GM19043 (cell line): ENCODE measurements around the gene UHMK1.

Experiments
- ATAC-seq: cut with Tn5 transposase; IDR thresholded peaks from one replicate; pipeline ENCODE4 v1.9.1; 2021; ENCODE audit warnings: low read depth; ENCODE audit not compliant: unreplicated experiment

Gene UHMK1

DNA sequence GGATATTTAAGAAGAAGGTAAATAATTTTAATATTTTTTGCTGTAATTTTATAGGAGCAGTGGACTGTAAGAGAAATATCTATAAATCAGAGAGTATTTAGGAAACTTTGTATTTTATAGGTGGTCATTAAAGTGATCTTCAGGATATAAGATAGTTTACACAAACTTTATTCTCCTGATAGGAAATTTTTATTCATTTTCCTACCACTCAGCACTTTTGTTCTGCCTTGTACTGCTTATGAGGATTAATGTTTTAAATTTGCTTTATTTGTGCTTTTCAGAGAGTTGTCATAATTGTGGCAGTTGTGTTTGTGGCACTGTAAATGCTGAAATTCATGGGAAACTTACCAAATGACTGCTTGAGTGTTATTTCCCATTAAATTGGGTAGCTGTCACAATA lies 29.7 kb downstream of the UHMK1 start:
- no peak for ATAC-seq

DNA sequence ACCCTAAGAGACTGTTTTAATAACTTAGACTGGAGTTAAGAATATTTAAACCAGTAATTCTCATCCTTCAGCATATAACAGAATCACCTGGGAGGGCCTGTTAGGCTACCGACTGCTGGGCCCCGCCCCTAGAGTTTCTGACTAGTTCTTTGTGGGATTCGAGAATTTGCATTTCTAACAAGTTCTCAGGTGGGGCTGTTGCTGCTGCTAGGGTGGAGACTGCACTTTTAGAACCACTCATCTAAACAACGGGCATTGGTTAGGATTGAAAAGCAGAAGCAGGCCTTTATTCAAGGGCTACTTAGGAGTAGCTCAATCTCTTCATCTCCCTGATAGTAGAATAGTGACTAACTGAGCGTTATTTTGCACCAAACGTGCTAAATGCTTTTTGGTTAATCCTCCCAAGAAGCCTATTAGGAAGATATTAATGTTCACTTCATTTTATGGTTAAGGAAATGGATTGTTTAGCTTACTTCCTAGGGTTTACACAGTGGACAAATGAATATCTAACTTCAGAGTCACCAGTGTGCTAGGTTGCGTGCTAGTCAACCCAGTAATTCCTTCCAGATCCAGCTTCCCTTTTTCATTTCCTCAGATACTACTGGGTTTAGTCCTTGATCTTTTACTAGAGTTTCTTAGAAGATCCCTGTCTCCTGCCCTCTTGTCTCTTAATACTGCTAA lies 32.8 kb downstream of the UHMK1 start:
- peak; percentile 94 for ATAC-seq

DNA sequence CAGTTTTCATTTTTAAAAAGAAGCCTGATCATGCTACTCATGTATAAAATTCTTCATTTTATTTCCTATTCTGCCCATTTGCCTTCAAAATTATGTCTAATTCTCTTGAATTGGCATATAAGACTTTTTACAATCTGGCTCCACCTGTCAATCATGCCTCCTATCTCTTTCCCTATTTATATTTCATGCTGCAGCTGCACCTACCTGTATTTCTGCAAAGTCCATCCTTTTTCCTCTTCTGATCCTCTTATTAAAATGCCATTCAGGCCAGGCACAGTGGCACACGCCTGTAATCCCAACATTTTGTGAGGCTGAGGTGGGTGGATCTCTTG lies 33.3 kb downstream of the UHMK1 start:
- no peak for ATAC-seq

DNA sequence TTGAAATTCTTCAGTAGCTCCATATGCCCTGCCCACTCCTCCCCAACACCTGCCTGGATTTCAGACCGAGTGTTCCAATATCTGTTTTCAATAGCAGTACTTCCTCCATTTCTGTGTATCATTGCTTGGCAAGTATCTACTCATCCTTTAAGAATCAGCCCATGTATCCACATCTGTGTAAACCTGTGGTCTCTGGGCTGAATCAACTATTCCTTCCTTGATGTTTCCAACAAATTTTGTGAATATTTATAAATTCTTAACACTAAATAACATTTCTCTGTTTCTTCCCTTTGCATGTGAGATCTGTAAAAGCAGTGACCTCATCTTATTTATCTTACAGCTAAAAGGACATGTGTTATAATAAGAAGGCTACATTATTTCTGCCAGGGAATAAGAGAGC lies 37.9 kb downstream of the UHMK1 start:
- ATAC-seq, result no peak

DNA sequence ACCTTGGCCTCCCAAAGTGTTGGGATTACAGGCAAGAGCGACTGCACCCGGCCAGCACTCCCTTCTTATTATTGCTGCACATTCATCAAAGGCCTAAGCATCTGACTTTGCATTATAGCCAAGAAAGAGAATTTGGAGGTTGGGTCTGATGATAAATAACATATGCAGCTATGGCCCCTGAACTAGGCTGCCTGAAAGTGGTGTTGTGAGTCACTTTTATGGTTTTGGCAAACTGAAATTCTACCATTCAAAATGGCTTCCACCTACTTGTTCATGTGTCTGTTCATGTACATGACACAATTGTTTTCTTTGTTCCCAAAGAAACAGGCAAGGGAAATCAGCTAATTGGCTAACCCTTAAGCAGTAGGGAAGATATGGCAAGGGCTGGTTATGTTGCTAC lies 38.9 kb downstream of the UHMK1 start:
- ATAC-seq, result no peak

DNA sequence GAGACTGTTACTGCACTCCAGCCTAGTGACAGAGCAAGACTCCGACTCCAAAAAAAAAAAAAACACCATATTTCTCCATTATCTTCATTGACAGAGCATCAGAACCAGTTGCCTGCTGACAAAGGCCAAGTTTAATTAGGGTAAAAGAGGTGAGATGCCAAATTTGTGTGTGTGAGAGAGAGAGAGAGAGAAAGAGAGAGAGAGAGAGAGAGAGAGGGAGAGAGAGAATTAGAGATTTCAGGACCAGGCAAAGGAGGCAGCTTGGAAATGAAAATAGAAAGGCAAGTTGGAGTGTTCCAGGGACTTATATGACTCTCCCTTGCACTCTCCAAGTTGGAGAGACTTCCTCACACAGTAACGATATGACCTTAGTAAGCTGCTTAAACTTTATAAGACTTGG lies 39.6 kb downstream of the UHMK1 start:
- no peak for ATAC-seq

- no peak for ATAC-seq
These were observed 41.3 kb downstream of the UHMK1 start for GRCh38 chr1:162538815-162539431.

- ATAC-seq, result no peak
These were observed 44.1 kb downstream of the UHMK1 start for GRCh38 chr1:162541619-162542141.

DNA sequence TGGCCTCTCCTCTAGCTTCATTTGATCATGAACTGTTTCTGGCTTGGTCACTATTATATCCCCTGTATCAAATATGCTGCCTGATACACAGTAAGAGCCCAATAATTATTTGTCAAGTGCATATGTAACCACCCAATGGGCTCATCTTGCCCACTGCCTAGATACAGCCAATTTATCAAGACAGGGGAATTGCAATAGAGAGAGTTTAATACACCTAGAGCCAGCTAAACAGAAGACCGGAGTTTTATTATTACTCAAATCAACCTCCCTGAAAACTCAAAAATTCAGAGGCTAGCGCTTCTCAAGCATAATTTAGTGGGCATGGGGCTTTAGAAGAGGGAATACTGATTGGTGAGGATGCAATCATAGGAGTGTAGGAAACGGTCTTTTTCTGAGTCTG lies 45.6 kb downstream of the UHMK1 start:
- ATAC-seq, result no peak

DNA sequence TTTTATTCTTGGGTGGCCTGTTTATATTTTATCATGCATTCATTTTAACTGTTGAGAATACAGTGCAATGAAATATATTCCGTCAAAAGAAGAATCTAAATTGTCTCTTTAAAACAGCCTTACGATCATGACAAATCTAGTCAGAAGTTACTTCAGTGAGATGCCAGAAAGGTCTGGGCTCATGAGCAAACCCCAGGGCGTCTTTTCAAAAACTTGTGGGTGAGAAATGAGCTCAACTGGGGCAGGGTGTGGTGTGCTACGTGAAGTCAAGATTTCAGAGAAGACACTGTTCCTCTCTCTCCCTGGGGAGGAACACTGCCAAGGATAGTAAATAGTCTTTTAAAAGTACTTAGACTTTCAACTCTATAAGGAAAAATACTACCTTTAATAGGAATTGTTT lies 50.6 kb downstream of the UHMK1 start:
- ATAC-seq, result no peak

GRCh38 chr1:162549001-162549400 lies 51.4 kb downstream of the UHMK1 start:
- ATAC-seq, result no peak

DNA sequence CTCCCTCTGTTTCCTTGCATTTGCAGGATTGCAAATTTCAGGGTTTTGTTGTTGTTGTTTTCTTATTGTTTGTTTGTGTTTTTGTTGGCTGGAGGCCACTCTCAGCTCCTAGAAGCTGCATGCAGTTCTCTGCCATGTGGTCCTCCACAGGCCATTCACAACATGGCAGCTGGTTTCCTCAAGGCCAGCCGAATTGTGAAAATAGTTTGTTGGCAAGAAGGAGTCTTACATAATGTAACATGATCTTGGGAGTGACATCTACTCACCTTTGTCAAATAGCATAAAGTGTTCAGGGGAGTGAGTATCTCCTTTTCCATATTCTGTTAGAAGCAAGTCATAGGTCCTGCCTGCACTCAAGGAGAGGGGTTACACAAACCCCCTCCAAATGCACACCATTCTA lies 53.3 kb downstream of the UHMK1 start:
- no peak for ATAC-seq

- ATAC-seq, result no peak
These were observed 54.5 kb downstream of the UHMK1 start for GRCh38 chr1:162551969-162552683.

GRCh38 chr1:162552684-162553252 lies 55.1 kb downstream of the UHMK1 start:
- ATAC-seq, result no peak

- no peak for ATAC-seq
These were observed 56.6 kb downstream of the UHMK1 start for GRCh38 chr1:162554258-162554657.

GRCh38 chr1:162557536-162557935 lies 59.9 kb downstream of the UHMK1 start:
- no peak for ATAC-seq

DNA sequence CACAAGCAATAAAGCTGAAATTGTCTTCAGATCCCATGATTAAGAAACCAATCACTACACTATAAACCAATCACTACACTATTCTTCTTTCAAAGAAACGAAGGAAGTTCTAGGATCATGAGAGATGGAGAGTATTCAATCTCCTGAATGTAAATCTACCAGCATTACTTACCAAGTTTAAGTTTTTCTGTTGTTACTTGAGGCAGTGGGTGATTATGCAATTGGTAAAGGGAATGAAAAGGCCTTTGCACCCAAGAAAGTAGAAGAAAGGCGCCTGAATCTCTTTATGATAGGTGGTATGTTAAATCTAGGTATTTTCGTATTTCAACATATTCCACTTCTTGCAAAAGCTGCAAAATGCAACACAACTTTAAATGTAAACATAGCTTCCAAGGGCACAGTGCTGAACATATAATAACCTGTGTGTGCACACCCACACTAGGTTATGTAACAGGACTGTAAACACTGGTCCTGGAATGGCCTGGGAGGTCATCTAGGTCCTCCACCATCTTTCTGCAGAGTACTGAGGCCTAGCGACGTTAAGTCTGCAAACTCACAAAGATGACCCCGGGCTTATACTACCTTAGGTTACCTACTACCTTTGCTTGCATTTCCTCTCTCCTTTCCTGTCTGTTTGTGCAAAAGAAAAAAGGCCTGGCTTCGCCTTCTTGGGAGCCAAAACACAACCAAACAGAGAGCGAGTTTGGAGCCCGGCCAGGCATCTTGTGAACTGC lies 62.9 kb downstream of the UHMK1 start:
- ATAC-seq, result no peak

DNA sequence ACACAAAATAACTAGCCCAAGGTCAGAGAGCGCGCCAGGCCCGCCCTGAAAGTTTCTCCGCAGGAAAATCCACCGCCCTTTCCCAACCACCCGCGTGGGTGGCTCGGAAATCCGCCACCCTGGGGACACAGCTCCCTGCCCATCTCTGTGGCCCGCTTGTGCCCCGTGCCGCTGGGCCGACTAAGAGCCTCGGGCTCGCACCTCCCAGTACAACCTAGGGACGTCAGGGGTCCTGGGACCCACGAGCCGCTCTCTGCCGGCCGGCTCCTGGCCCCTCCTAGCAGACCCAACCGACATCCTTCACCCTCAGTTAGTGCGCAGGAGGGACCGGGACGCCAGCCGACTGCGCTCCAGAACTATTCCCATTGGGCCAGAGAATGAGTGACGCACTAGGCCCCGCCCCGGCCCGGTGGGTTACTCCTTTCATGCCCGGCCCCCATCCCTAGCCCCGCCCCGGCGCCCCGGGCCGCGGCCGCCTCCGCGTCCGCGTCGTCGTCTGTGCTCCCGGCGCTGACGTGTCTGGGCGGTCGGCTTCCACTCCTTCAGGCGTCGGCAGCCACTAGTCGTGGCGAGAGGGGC lies 63.5 kb downstream of the UHMK1 start:
- peak; percentile 92 for ATAC-seq

GRCh38 chr1:162561616-162562469 lies 64.2 kb downstream of the UHMK1 start, which contains the start of gene UAP1:
UAP1 (plus strand) TSS chr1:162561722; CDS start chr1:162566069, 4,347 bp downstream.
- ATAC-seq, result peak; percentile 13

DNA sequence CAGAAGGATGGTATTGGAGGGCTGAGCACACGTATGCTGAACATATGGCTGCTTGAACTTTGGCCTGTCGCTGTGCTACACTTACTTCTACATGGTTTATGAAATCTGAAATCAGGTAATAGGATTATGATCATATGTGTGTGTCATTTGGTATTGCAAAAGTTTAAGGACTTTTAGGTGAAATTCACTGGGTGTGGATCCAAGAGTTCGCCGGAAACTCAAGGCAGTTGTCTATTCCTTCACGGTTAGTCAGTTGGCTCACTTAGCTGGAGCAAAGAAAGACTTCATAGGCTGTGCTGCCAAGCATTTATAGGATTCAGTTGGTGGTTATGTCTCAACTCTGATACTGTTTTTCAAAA lies 64.8 kb downstream of the UHMK1 start:
- ATAC-seq, result no peak
